ENCODE data around the gene DERL2. TPM values are rescaled to one million over a fixed set of nuclear protein-coding genes. Genes with fewer than 3 reads are reported as not detected.

The DERL2 gene
- total and polyA plus RNA-seq, 7 donors, result 23.1 to 104 (median 40.9) TPM

DNA sequence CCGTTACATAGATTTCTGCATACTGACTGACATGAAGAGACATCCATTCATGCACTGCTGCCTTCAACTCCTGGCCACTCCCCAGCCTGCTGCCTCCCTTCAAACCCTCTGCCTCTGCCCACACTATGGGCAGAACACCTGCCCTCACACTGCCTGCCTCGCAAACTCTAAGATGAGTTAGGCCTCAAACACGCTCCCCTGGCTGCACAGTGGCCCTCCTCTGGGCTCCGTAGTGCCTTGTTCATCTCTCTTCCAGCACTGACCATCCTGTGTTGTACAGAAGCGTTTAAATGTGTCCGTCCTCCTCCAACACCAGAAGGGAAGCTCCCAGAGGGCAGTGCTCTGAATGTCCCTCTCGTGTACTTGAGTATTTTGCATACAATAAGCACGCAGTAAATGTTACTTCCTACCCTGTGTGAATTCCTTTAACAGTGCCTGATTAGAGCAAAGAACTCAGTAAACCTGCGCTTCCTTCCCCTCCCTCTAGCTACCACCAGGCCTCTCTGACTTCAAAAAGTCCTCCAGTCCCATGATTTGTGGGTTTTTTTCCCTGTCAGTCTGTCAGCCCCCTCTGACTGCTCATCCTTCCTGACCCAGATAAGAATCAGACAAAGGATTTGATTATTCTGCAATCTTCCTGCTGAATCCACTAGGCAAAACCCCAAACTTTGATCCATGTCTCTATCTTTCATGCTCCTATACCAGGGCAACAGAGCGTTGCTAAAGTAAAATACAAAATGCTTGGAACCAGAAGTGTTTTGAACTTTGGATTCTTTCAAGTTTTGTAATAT lies 21.1 kb downstream of the DERL2 start:
- 82 to 86% (median 85%) methylated on average over 10 of the region's 10 CpGs for WGBS, 3 donors
- no peak overlapping the region for H3K4me3 ChIP-seq
- no peak overlapping the region for H3K27ac ChIP-seq
- intact Hi-C loops (cut with DNase I), result no loop called here
- DNase-seq, result no peak
- peaks cover 2 to 18% of the 10 kb centered on the region in 2 donors for H3K36me3 ChIP-seq (ENCODE audit: insufficient read depth in 1 of 2, low read depth in 1 of 2)
- H3K27me3 ChIP-seq (ENCODE audit: insufficient read depth in 3 of 3, low read length in 2 of 3), result no peaks in the 10 kb centered on the region
- H3K4me1 ChIP-seq, result peaks cover 7% of the 10 kb centered on the region
- ATAC-seq, result no peak
- TF ChIP-seq, protein P1, sequence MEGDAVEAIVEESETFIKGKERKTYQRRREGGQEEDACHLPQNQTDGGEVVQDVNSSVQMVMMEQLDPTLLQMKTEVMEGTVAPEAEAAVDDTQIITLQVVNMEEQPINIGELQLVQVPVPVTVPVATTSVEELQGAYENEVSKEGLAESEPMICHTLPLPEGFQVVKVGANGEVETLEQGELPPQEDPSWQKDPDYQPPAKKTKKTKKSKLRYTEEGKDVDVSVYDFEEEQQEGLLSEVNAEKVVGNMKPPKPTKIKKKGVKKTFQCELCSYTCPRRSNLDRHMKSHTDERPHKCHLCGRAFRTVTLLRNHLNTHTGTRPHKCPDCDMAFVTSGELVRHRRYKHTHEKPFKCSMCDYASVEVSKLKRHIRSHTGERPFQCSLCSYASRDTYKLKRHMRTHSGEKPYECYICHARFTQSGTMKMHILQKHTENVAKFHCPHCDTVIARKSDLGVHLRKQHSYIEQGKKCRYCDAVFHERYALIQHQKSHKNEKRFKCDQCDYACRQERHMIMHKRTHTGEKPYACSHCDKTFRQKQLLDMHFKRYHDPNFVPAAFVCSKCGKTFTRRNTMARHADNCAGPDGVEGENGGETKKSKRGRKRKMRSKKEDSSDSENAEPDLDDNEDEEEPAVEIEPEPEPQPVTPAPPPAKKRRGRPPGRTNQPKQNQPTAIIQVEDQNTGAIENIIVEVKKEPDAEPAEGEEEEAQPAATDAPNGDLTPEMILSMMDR (IDR thresholded peaks at IDR 0.05), result no peak
- no peaks in the 10 kb centered on the region for H3K9me3 ChIP-seq

DNA sequence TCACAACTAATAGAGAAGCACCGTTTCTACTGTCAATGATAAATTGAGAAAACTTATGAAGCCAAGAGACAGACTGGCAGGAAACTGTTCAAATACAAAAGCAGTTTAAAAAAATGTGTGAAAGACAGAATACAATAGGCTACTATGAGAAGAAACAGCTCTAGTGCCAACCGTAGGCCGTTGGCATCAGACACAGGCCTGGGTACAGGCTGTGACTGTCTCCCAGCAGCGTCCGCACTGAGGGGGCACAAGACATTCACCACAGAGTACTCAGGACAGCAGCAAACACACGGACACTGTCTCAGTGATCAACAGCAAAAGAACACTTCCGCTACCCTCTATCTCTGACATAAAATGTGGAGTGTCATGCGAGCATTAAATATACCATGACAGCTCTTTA lies 39.2 kb downstream of the DERL2 start:
- DNase-seq (no peak), ATAC-seq (no peak)
- WGBS, 3 donors, result 72 to 87% (median 82%) methylated on average over 8 of the region's 8 CpGs
- Histone ChIP-seq H3K9me3 (no peaks in the 10 kb centered on the region), H3K27ac (no peak overlapping the region), H3K4me1 (no peaks in the 10 kb centered on the region), H3K4me3 (no peak overlapping the region), H3K27me3 (ENCODE audit: insufficient read depth in 3 of 3, low read length in 2 of 3) (no peaks in the 10 kb centered on the region), H3K36me3 (ENCODE audit: insufficient read depth in 1 of 2, low read depth in 1 of 2) (peaks cover 12 to 94% of the 10 kb centered on the region in 2 donors)
- intact Hi-C loops (cut with DNase I), result no loop called here
- TF ChIP-seq, protein P1 (IDR thresholded peaks at IDR 0.05), result no peak

DNA sequence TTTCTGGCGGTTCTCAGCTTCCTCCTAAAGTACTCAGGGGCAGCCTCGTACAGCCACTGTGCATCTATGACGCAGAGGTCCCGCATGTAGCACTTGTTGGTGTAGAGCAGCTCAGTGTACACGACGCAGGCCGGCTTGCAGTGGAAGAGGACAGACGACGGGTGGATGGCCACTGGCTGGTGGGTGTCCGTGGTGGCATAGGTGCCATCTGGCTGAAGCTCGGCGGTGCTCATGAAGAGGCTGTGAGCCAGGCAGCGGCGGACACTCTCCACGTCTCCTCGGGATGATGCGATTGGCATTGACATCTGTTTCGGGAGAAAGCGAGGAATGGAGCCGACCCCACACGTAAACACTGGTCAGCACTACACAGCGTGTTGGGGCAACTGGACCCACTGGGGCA lies 41.8 kb downstream of the DERL2 start:
- Histone ChIP-seq H3K9me3 (no peaks in the 10 kb centered on the region), H3K36me3 (ENCODE audit: insufficient read depth in 1 of 2, low read depth in 1 of 2) (peaks cover 8 to 74% of the 10 kb centered on the region in 2 donors), H3K4me3 (no peak overlapping the region), H3K27me3 (ENCODE audit: insufficient read depth in 3 of 3, low read length in 2 of 3) (no peaks in the 10 kb centered on the region), H3K4me1 (no peaks in the 10 kb centered on the region), H3K27ac (no peak overlapping the region)
- 90 to 92% (median 91%) methylated on average over 22 of the region's 22 CpGs for WGBS, 3 donors
- intact Hi-C loops (cut with DNase I), result no loop called here
- DNase-seq (no peak), ATAC-seq (no peak)
- TF ChIP-seq, protein P1 (IDR thresholded peaks at IDR 0.05), result no peak

DNA sequence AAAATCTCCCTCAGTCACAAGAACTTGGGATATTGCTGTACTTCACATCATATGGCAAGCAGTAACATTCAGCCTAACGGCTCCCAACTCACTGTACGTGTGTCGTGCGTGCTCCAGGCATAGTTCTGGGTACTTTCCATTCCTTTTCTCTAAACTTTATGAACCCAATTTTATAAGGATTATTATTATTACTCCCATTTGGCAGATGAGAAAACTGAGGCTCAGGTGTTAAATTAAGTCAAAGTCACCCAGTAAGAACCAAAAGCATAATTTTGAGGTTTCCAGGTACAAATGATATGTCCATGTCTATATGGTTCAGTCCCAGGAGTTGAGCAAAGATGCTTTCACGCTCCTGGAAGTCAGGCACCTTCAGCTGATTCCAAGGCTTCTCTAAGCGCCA lies 42.2 kb downstream of the DERL2 start:
- H3K36me3 ChIP-seq (ENCODE audit: insufficient read depth in 1 of 2, low read depth in 1 of 2), result peaks cover 8 to 69% of the 10 kb centered on the region in 2 donors

More for the DNA sequence above, 42.2 kb downstream of the DERL2 start:
- no peak overlapping the region for H3K4me3 ChIP-seq
- H3K9me3 ChIP-seq, result no peaks in the 10 kb centered on the region
- H3K4me1 ChIP-seq, result no peaks in the 10 kb centered on the region
- no peaks in the 10 kb centered on the region for H3K27me3 ChIP-seq (ENCODE audit: insufficient read depth in 3 of 3, low read length in 2 of 3)
- TF ChIP-seq, protein P1 (IDR thresholded peaks at IDR 0.05), result no peak
- no peak for DNase-seq
- no peak overlapping the region for H3K27ac ChIP-seq
- no peak for ATAC-seq
- intact Hi-C loops (cut with DNase I), result no loop called here
- WGBS, 3 donors, result 94 to 97% (median 96%) methylated on average over 6 of the region's 6 CpGs
